Breast epithelium (tissue), 4 donors: ENCODE results near the gene PCMT1. TPM values are rescaled to one million over a fixed set of nuclear protein-coding genes. Genes with fewer than 3 reads are reported as not detected.
"Not testable (repeated sequence)": the region's sequence is repeated elsewhere in the genome, so short reads cannot be mapped to it uniquely, and the experiment has no call there.

ENCODE experiments used
- DNase-seq, 2 donors: peaks; one replicate each; pipeline ENCODE4 v3.0.0-alpha.2; 2019; ENCODE audit warnings: low spot score in 2 of 2
- H3K27ac ChIP-seq, 2 donors: fragments of 200-600 bp; sonication (generic) in 1 of 2; one replicate each; pipeline ENCODE4 v1.5.1; 2016 to 2019; ENCODE audit warnings: mild to moderate bottlenecking in 1 of 2
- H3K27me3 ChIP-seq, 2 donors: fragments of 200-600 bp; sonication (generic) in 1 of 2; one replicate each; pipeline versions ENCODE4 v1.5.1 to v1.6.0; 2017 to 2019; ENCODE audit warnings: control low read depth in 1 of 2, mild to moderate bottlenecking in 1 of 2
- H3K36me3 ChIP-seq: fragments of 200-600 bp; one replicate; pipeline ENCODE4 v1.5.1; 2019
- H3K4me1 ChIP-seq, 2 donors: fragments of 200-600 bp; sonication (generic); one replicate each; pipeline ENCODE4 v1.5.1; 2016 to 2019; ENCODE audit warnings: control low read depth in 1 of 2
- H3K4me3 ChIP-seq, 3 donors: fragments of 200-600 bp; sonication (generic); 1 replicate in 2 of 3; 2 replicates in 1 of 3; pipeline ENCODE4 v1.5.1; 2016 to 2019; ENCODE audit warnings: mild to moderate bottlenecking in 3 of 3, moderate library complexity in 2 of 3
- H3K9me3 ChIP-seq, 2 donors: fragments of 200-600 bp; sonication (generic) in 1 of 2; one replicate each; pipeline ENCODE4 v1.5.1; 2016 to 2019; ENCODE audit warnings: control low read depth in 1 of 2
- CTCF ChIP-seq, 3 donors: fragments of 450-650 bp; IDR thresholded peaks; one replicate each; pipeline ENCODE4 v1.5.1; 2016 to 2017; ENCODE audit warnings: antibody characterized with exemption in 3 of 3, mild to moderate bottlenecking in 3 of 3, moderate library complexity in 3 of 3
- POLR2A ChIP-seq: fragments of 450-650 bp; IDR thresholded peaks from one replicate; pipeline ENCODE4 v1.6.1; 2016; ENCODE audit warnings: antibody characterized with exemption, mild to moderate bottlenecking, moderate library complexity
- POLR2AphosphoS5 ChIP-seq, 3 donors: sonication (generic); formaldehyde crosslinking; IDR thresholded peaks; one replicate each; pipeline ENCODE4 v1.6.1; 2017; ENCODE audit warnings: antibody characterized with exemption in 3 of 3
- intact Hi-C: fragments of 100-400 bp; cut with DNase I; formaldehyde crosslinking; loops from one replicate; pipeline ENCODE4 v1.15.1; 2023; ENCODE audit warnings: low total_unique reads
- total RNA-seq, 3 donors: library from RNA; depleted of rRNA; stranded (reverse); fragments of >200 nt; gene quantifications; one replicate each; pipeline ENCODE4 v1.1.0, GENCODE V29; 2016

The PCMT1 gene
- total RNA-seq, 3 donors from 2014 or later, result 111 to 148 (median 121) TPM

- no peak for TF ChIP-seq CTCF (IDR thresholded peaks at IDR 0.05)
- no peak for TF ChIP-seq POLR2AphosphoS5 (IDR thresholded peaks at IDR 0.05)
- no peak for TF ChIP-seq POLR2A
- peaks cover 10% of the 10 kb centered on the region for H3K36me3 ChIP-seq
- intact Hi-C loops, result no loop called here
Observed at GRCh38 chr6:149734915-149735314, 14.6 kb upstream of the PCMT1 start.

GRCh38 chr6:149745252-149745651 is 4.3 kb upstream of the PCMT1 start:
- DNase-seq, H3K9me3 ChIP-seq, intact Hi-C loops, H3K27ac ChIP-seq, H3K4me1 ChIP-seq, H3K36me3 ChIP-seq, H3K27me3 ChIP-seq: not testable (repeated sequence)
- H3K4me3 ChIP-seq, result peak overlapping the region; percentile 77 to 81 (median 78)

More at GRCh38 chr6:149734915-149735314, 14.6 kb upstream of the PCMT1 start:
- no peak for DNase-seq
- Histone ChIP-seq H3K9me3 (no peaks in the 10 kb centered on the region), H3K27me3 (no peaks in the 10 kb centered on the region), H3K27ac (no peak overlapping the region), H3K4me3 (no peak overlapping the region), H3K4me1 (no peaks in the 10 kb centered on the region)

DNA sequence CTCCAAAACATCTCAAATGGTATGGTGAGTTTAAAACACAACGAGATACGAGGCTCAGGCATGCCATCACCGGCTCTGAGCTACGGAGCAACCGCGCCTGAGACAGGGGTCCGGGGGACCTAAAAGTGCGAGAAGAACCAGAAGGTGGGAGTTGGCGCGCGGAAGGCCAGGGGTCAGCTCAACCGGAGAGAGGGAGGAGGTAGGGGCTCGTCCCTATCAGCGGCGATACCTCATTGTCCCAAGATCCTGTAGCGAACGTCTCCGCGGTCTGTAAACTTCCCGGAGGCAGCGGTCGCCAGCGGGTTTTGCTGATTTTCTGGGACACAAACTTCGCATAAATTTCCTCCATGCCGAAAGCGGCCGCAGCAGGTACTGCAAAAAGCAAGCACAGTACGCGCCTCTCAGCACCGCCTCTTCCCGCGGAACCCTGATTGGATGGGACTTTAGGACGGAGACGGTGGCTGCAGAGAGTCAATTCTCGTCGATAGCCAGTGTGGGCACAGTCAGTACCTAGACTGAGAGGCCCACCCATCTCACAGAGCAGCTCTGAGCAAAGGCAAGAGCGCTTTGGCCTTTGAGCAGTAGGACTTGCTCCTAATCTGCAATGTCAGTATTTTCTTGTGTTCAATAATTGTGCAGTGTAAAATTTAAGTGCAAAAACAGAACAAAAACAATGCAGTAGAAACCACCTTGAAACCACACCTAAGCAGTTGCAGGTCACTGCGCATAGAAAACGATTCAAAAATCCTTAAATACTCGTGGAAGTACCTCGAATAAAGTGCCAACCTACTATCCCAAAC is 3.2 kb upstream of the PCMT1 start, which contains the start of gene NUP43:
Gene NUP43 (minus strand): TSS at position 383 of the 800 bp plus-strand sequence. CDS start 34 bp downstream, at position 349.
- H3K9me3 ChIP-seq, result no peaks in the 10 kb centered on the region
- intact Hi-C loops, result loop anchor here (2.0 kb wide), 1 partner anchor 36 kb away; no protein-coding TSS in a partner anchor
- TF ChIP-seq CTCF (IDR thresholded peaks at IDR 0.05), result peak; percentile 76 to 81 (median 76)
- TF ChIP-seq POLR2A, result no peak
- peak; percentile 73 to 81 (median 78) for TF ChIP-seq POLR2AphosphoS5 (IDR thresholded peaks at IDR 0.05)
- no peaks in the 10 kb centered on the region for H3K27me3 ChIP-seq
- DNase-seq, result peak; percentile 86 to 93
- H3K36me3 ChIP-seq, result peaks cover 8% of the 10 kb centered on the region
- H3K4me1 ChIP-seq, result peaks cover 0 to 3% of the 10 kb centered on the region in 2 donors
- H3K27ac ChIP-seq, result peak within 1 kb of the TSS; percentile 74 to 84
- peak within 1 kb of the TSS; percentile 77 to 81 (median 78) for H3K4me3 ChIP-seq

DNA sequence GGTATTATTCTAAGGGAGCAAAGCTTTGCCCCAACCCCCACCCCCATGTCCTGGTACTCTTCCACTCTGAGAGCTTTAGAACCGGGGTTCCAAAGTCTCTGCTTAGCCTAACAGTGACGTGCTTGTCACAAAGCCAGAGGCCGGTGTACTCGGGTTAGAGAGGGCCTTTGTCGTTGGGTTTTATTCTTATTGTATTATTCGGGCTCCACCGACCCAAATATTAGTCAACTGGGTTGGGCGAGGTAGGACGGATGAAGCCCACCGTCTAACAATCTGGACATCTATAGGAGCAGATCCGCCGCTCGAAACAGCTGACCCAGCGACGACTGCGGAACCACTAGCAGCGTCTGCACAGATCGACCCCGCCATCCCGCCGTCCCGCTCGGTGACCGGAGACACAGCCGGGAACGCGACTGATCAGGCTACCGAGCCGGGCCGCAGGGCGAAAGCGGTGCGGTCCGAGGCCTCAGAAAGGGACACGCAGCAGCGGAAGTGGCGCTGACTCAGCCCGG is 403 bp upstream of the PCMT1 start:
- H3K27me3 ChIP-seq, intact Hi-C loops, DNase-seq, H3K9me3 ChIP-seq, H3K4me1 ChIP-seq, H3K36me3 ChIP-seq: not testable (repeated sequence)
- H3K4me3 ChIP-seq, result peak overlapping the region; percentile 90 to 100 (median 94)
- peak overlapping the region; percentile 92 to 95 for H3K27ac ChIP-seq

DNA sequence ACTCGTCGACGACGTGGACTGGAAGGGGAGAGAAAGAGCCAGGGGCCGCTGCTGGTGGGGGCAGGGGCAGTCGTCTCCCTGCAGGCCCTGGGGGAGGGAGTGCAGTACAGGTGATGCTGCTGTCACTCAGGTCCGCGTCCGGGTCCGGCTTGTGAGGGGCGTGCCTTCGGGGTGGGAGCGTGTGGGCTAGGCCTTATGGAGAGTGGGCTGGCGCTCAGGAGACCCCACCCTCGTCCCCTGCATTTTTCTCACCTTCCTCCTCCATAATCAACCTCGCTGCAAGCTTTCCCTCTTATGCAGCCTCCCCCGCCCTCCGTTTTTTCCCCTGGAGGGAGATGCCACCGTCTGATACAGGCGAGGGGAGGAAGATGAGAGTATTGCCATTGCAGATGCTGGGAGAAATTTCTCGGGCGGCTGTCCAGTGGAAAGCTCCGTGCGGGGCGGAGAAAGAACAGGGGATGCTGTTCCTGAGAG is 632 bp downstream of the PCMT1 start:
- peak overlapping the region; percentile 90 to 100 (median 94) for H3K4me3 ChIP-seq
- H3K27me3 ChIP-seq, result no peaks in the 10 kb centered on the region
- no peak for TF ChIP-seq CTCF (IDR thresholded peaks at IDR 0.05)
- no peak for TF ChIP-seq POLR2AphosphoS5 (IDR thresholded peaks at IDR 0.05)
- no peak for TF ChIP-seq POLR2A
- peak; percentile 38 to 53 for DNase-seq
- no peaks in the 10 kb centered on the region for H3K9me3 ChIP-seq
- intact Hi-C loops, result no loop called here
- H3K36me3 ChIP-seq, result no peaks in the 10 kb centered on the region
- H3K27ac ChIP-seq, result peak overlapping the region; percentile 92 to 95
- peaks cover 0 to 3% of the 10 kb centered on the region in 2 donors for H3K4me1 ChIP-seq

DNA sequence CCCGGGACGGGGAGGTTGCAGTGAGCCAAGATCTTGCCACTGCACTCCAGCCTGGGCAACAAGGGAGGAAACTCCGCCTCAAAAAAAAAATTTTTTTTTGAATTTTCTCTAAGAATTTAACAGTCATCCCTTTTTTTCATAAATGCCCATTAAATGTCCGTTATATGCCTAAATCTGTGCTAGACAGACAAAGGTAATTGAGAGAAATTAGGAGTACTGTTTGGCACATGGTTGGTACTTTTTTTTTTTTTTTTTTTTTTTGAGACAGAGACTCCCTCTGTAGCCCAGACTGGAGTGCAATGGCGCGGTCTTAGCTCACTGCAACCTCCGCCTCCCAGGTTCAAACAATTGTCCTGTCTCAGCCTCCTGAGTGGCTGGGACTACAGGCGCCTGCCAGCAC is 1.7 kb downstream of the PCMT1 start:
- intact Hi-C loops, result no loop called here
- Histone ChIP-seq H3K27ac (no peak overlapping the region), H3K4me3 (peak overlapping the region in 2 of 3 donors; percentile 94 to 100), H3K4me1 (peaks cover 0 to 3% of the 10 kb centered on the region in 2 donors), H3K9me3 (no peaks in the 10 kb centered on the region), H3K36me3 (no peaks in the 10 kb centered on the region), H3K27me3 (no peaks in the 10 kb centered on the region)
- no peak for TF ChIP-seq CTCF (IDR thresholded peaks at IDR 0.05)
- no peak for TF ChIP-seq POLR2A
- TF ChIP-seq POLR2AphosphoS5 (IDR thresholded peaks at IDR 0.05), result no peak
- DNase-seq, result peak in 1 of 2 donors; percentile 27

DNA sequence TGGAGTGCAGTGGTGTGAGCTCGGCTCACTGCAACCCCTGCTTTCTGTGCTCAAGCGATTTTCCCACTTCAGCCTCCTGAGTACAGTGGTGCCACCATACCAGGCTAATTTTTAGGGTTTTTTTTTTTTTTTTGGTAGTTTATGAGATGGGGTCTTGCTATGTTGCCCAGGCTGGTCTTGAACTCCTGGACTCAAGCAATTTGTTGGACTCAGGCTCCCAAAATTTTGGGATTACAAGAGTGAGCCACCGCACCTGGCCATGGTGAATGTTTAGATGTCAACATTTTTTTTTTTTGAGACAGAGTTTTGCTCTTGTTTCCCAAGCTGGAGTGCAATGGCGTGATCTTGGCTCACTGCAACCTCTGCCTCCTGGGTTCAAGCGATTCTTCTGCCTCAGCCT is 2.4 kb downstream of the PCMT1 start:
- intact Hi-C loops, H3K27me3 ChIP-seq, H3K27ac ChIP-seq, H3K9me3 ChIP-seq, DNase-seq, H3K4me1 ChIP-seq, H3K36me3 ChIP-seq, H3K4me3 ChIP-seq: not testable (repeated sequence)
